GM12801 (cell line): ENCODE results near the gene SLC9C2.

Source experiments
- TF ChIP-seq, protein P1 (sequence below): IDR thresholded peaks from one replicate; pipeline ENCODE4 v1.5.1; 2011; ENCODE audit warnings: control low read depth; ENCODE audit not compliant: insufficient read length; ENCODE audit errors: extremely low read depth

Gene SLC9C2

GRCh38 chr1:173628888-173629287 lies 26.0 kb upstream of the SLC9C2 start:
- TF ChIP-seq, protein P1, sequence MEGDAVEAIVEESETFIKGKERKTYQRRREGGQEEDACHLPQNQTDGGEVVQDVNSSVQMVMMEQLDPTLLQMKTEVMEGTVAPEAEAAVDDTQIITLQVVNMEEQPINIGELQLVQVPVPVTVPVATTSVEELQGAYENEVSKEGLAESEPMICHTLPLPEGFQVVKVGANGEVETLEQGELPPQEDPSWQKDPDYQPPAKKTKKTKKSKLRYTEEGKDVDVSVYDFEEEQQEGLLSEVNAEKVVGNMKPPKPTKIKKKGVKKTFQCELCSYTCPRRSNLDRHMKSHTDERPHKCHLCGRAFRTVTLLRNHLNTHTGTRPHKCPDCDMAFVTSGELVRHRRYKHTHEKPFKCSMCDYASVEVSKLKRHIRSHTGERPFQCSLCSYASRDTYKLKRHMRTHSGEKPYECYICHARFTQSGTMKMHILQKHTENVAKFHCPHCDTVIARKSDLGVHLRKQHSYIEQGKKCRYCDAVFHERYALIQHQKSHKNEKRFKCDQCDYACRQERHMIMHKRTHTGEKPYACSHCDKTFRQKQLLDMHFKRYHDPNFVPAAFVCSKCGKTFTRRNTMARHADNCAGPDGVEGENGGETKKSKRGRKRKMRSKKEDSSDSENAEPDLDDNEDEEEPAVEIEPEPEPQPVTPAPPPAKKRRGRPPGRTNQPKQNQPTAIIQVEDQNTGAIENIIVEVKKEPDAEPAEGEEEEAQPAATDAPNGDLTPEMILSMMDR = no peak

- TF ChIP-seq, protein P1 = no peak
Observed at GRCh38 chr1:173627269-173627668, 24.4 kb upstream of the SLC9C2 start.

- TF ChIP-seq, protein P1 = no peak
Observed at GRCh38 chr1:173616859-173617258, 14.0 kb upstream of the SLC9C2 start.

DNA sequence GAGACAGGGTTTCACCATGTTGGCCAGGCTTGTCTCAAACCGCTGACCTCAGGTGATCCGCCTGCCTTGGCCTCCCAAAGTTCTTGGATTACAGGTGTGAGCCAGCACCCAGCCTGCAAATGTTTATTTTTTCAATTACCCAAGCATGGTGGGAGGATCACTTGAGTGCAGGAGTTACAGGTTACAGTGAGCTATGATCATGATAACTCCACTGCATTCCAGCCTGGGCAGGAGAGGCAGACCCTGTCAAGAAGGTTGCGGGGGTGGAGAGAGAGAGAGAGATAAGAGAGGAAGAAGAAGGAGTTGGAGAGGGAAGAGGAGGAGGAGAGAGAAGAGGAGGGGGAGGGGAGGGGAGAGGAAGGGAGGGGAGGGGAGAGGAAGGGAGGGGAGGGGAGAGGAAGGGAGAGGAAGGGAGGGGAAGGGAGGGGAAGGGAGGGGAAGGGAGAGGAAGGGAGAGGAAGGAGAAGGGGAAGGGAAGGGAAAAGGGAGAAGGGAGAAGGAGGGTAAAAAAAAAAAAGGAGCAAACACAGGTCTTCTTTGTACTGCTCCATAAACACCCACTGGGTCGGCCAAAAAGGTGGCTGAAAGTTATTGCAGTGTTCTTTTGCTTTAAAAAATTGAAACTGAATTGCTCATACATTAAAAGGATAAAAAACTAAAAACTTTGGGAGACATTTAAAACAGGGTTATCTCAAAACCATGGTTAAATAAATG lies 5.8 kb upstream of the SLC9C2 start:
- TF ChIP-seq, protein P1 = no peak

DNA sequence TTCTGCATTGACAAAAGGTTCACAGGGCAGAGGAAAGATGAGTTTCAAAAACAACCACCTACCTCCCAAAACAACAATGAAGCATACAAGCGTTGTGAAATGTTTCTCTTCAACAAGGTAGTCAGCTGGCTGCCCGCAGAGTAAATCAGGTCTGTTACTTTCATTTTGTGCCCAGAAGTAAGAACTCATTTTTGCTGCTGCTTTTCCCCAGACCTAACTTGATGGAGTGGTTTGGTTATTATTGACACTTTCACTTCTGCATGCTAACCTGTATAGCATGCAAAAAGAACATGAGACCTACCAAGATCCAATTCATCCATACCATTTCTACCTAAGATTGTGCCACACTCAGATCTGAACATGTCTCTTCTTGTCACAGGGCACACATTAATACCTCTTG lies 1.3 kb downstream of the SLC9C2 start:
- TF ChIP-seq, protein P1 = no peak

- TF ChIP-seq, protein P1 = no peak
Observed at GRCh38 chr1:173596097-173596825, 6.6 kb downstream of the SLC9C2 start.

GRCh38 chr1:173590557-173590956 lies 12.3 kb downstream of the SLC9C2 start:
- TF ChIP-seq, protein P1 = no peak
